Measurements from ENCODE around the gene AGO3.
A peak's percentile ranks its signal among the peaks of the same experiment; 100 is the strongest.

Gene AGO3

DNA sequence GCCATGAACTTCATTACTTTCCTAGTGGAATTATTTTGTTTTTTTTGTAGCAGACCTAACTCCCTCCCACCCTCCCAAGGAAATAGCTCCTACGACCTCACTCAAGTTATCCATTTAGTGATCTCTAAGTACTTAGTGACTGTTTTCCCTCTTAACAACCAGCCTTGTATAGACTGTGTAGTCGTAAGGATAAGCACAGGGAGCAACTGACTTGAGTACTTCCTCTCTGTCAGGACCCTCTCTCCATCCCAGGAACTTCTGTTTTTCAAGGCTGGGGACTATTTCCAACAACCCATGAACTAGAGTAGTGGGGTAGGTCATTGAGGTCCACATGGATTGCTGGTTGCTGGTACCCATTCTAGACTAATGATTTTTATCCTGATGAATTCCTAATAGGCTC, 46.0 kb upstream of the AGO3 start:
- no peaks in the 10 kb centered on the region for H3K36me3 ChIP-seq (ENCODE audit: control insufficient read depth, insufficient read depth, low read length)
- no CpG with 5 or more reads among the region's 2 CpGs for WGBS (ENCODE audit: extremely low coverage, insufficient coverage, low lambda C conversion rate)
- no peak overlapping the region for H2BK5ac ChIP-seq (ENCODE audit: low read length)
- H3K23ac ChIP-seq (ENCODE audit: low read length) = no peak overlapping the region
- H3K56ac ChIP-seq (ENCODE audit: low read length) = no peak overlapping the region
- no peak overlapping the region for H2BK120ac ChIP-seq (ENCODE audit: low read depth, low read length)
- DNase-seq = peak; percentile 56
- H3K4me2 ChIP-seq (ENCODE audit: low read length) = no peak overlapping the region
- H2AK5ac ChIP-seq (ENCODE audit: low read length) = no peak overlapping the region
- H2BK15ac ChIP-seq (replicated peaks; ENCODE audit: low read depth) = no peak overlapping the region
- no peak overlapping the region for H4K8ac ChIP-seq (ENCODE audit: low read depth, low read length)
- H3K79me2 ChIP-seq (ENCODE audit: control insufficient read depth, insufficient read depth, low read length) = peaks cover 48% of the 10 kb centered on the region
- H3K18ac ChIP-seq (ENCODE audit: low read length) = no peak overlapping the region
- H3K79me1 ChIP-seq (ENCODE audit: low read length) = peaks cover 13% of the 10 kb centered on the region
- peak overlapping the region; percentile 3 for H3K9ac ChIP-seq (ENCODE audit: low read length)
- no peak overlapping the region for H3K4ac ChIP-seq (ENCODE audit: low read depth, low read length)
- no peak overlapping the region for H3K4me3 ChIP-seq (ENCODE audit: low read length)
- H3K27me3 ChIP-seq (ENCODE audit: insufficient read depth, low read length, poor library complexity) = no peaks in the 10 kb centered on the region
- H4K5ac ChIP-seq (ENCODE audit: low read length) = no peak overlapping the region
- H3K4me1 ChIP-seq (ENCODE audit: control insufficient read depth, low read depth, low read length) = peaks cover 25% of the 10 kb centered on the region
- no peak overlapping the region for H3K27ac ChIP-seq (ENCODE audit: low read depth, low read length)

DNA sequence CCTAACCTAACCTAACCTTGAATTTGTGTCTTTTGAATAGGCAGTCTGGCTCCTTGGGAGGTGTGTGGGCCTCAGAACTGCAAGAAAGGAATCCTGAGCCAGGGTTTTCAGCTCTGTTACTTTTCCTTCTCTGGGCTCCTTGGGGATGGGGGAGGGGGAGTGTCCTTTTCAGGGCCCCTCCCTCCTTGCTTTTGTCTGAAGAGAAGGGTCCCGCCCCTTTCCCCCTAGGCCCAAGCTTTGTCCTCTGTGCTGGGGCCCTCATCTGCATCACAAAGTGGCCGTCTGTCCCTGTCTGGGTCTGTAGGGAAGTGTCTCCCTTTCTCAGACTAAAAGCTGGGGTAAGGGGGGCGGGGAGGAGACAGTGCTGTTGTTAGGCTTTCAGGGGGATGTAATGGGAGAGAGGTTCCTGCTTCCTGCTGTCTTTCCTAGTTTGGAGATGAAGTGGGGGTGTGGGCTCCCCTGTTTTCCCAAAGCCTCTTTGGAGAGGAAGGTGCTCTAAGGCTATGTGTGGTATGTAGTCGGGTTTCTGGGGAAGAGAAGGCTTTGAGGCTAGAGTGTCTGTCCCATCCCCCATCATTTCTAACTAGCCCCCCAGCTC, 44.8 kb upstream of the AGO3 start:
- peak; percentile 98 for DNase-seq
- Histone ChIP-seq H3K4me3 (ENCODE audit: low read length) (no peak overlapping the region), H3K27ac (ENCODE audit: low read depth, low read length) (peak overlapping the region; percentile 86)

DNA sequence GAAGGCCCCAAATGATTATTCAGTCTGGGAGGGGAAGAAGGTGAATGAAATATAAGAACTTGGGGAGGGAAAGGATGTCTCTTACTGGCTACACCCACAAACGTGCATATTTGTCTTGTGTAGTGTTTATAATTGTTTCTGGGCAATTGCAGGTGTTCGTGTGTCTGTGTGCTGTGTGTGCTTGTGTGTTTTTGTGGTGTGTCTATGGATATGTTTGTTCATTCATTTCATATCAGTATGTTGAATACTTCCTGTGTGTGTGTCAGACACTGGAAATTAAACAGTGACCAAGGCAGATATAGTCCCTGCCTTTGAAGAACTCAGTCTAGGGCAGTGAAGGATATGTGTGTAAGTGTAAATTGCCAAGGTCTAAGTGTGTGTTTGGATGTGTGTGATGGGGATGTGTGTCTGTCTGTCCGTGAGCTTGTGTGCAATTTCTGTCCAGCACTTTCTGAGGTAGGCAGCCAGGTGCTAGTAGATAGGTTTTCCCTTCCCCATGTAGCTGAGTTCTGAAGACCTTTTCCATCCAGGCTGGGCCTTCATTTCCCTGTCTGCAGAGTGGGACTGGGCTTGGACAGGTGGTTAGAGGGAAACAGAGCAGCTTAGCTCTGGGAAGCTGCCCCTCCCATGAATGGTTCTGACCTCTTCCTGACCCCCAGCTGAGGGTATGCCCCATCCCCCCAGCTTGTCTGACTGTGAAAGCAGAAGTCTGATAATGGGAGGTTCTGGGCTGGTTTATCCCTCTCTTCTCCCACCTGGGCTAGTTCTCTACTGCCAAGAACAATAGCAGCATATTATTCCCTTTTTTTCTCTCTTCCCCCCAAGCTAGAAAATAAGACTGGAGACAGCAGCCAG, 44.1 kb upstream of the AGO3 start:
- DNase-seq = peak; percentile 55

More for the DNA sequence above, 44.8 kb upstream of the AGO3 start:
- Histone ChIP-seq H2AK5ac (ENCODE audit: low read length) (peak overlapping the region; percentile 67), H3K9ac (ENCODE audit: low read length) (peak overlapping the region; percentile 65), H3K79me1 (ENCODE audit: low read length) (peaks cover 13% of the 10 kb centered on the region), H3K4me2 (ENCODE audit: low read length) (peak overlapping the region; percentile 61), H3K79me2 (ENCODE audit: control insufficient read depth, insufficient read depth, low read length) (peaks cover 48% of the 10 kb centered on the region), H3K27me3 (ENCODE audit: insufficient read depth, low read length, poor library complexity) (no peaks in the 10 kb centered on the region), H2BK120ac (ENCODE audit: low read depth, low read length) (no peak overlapping the region), H2BK15ac (replicated peaks; ENCODE audit: low read depth) (no peak overlapping the region), H4K5ac (ENCODE audit: low read length) (no peak overlapping the region), H4K8ac (ENCODE audit: low read depth, low read length) (no peak overlapping the region), H3K36me3 (ENCODE audit: control insufficient read depth, insufficient read depth, low read length) (no peaks in the 10 kb centered on the region), H3K18ac (ENCODE audit: low read length) (no peak overlapping the region), H3K4ac (ENCODE audit: low read depth, low read length) (peak overlapping the region; percentile 66), H3K56ac (ENCODE audit: low read length) (peak overlapping the region; percentile 86), H2BK5ac (ENCODE audit: low read length) (peak overlapping the region; percentile 9), H3K23ac (ENCODE audit: low read length) (no peak overlapping the region), H3K4me1 (ENCODE audit: control insufficient read depth, low read depth, low read length) (peaks cover 25% of the 10 kb centered on the region)
- no CpG with 5 or more reads among the region's 4 CpGs for WGBS (ENCODE audit: extremely low coverage, insufficient coverage, low lambda C conversion rate)

DNA sequence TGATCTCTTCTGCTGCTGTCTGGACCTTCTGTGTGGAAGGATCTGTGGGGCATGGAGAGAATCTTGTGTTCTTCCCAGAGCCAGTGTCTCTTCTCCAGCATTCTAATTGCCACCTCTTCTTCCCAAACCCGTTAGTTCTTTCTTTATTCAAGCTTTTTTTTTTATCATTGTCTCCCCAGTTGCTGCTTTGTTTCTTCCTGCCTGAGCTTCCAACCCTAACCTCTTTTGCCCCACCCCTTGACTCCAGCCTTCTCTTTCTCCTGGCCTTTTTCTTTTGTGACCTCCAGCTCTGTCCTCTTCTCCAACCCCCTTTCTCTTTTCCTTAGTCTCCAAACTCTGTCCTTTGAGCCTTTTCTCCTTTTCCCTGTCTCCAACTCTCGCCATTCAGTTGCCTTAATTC, 43.4 kb upstream of the AGO3 start:
- no peaks in the 10 kb centered on the region for H3K27me3 ChIP-seq (ENCODE audit: insufficient read depth, low read length, poor library complexity)
- peak overlapping the region; percentile 20 for H2BK5ac ChIP-seq (ENCODE audit: low read length)
- DNase-seq = no peak
- WGBS (ENCODE audit: extremely low coverage, insufficient coverage, low lambda C conversion rate) = no CpG with 5 or more reads among the region's 2 CpGs
- H3K79me1 ChIP-seq (ENCODE audit: low read length) = peaks cover 13% of the 10 kb centered on the region
- no peak overlapping the region for H4K8ac ChIP-seq (ENCODE audit: low read depth, low read length)
- H3K79me2 ChIP-seq (ENCODE audit: control insufficient read depth, insufficient read depth, low read length) = peaks cover 52% of the 10 kb centered on the region
- H3K9ac ChIP-seq (ENCODE audit: low read length) = peak overlapping the region; percentile 65
- no peak overlapping the region for H3K23ac ChIP-seq (ENCODE audit: low read length)
- H3K18ac ChIP-seq (ENCODE audit: low read length) = peak overlapping the region; percentile 69
- H4K5ac ChIP-seq (ENCODE audit: low read length) = no peak overlapping the region
- H2AK5ac ChIP-seq (ENCODE audit: low read length) = peak overlapping the region; percentile 60
- peaks cover 2% of the 10 kb centered on the region for H3K36me3 ChIP-seq (ENCODE audit: control insufficient read depth, insufficient read depth, low read length)
- H3K27ac ChIP-seq (ENCODE audit: low read depth, low read length) = peak overlapping the region; percentile 16
- H3K4me2 ChIP-seq (ENCODE audit: low read length) = peak overlapping the region; percentile 61
- H2BK120ac ChIP-seq (ENCODE audit: low read depth, low read length) = no peak overlapping the region
- no peak overlapping the region for H3K4me3 ChIP-seq (ENCODE audit: low read length)
- H3K56ac ChIP-seq (ENCODE audit: low read length) = peak overlapping the region; percentile 86
- H3K4me1 ChIP-seq (ENCODE audit: control insufficient read depth, low read depth, low read length) = peaks cover 25% of the 10 kb centered on the region
- H3K4ac ChIP-seq (ENCODE audit: low read depth, low read length) = no peak overlapping the region
- H2BK15ac ChIP-seq (replicated peaks; ENCODE audit: low read depth) = no peak overlapping the region

More for the DNA sequence above, 44.1 kb upstream of the AGO3 start:
- H3K4me3 ChIP-seq (ENCODE audit: low read length) = no peak overlapping the region
- peaks cover 25% of the 10 kb centered on the region for H3K4me1 ChIP-seq (ENCODE audit: control insufficient read depth, low read depth, low read length)
- no peak overlapping the region for H4K8ac ChIP-seq (ENCODE audit: low read depth, low read length)
- H3K79me2 ChIP-seq (ENCODE audit: control insufficient read depth, insufficient read depth, low read length) = peaks cover 50% of the 10 kb centered on the region
- no peak overlapping the region for H2BK15ac ChIP-seq (replicated peaks; ENCODE audit: low read depth)
- WGBS (ENCODE audit: extremely low coverage, insufficient coverage, low lambda C conversion rate) = no CpG with 5 or more reads among the region's 3 CpGs
- no peak overlapping the region for H4K5ac ChIP-seq (ENCODE audit: low read length)
- H3K36me3 ChIP-seq (ENCODE audit: control insufficient read depth, insufficient read depth, low read length) = no peaks in the 10 kb centered on the region
- peak overlapping the region; percentile 69 for H3K18ac ChIP-seq (ENCODE audit: low read length)
- H3K27ac ChIP-seq (ENCODE audit: low read depth, low read length) = peak overlapping the region; percentile 80
- H3K4ac ChIP-seq (ENCODE audit: low read depth, low read length) = peak overlapping the region; percentile 66
- peak overlapping the region; percentile 86 for H3K56ac ChIP-seq (ENCODE audit: low read length)
- peak overlapping the region; percentile 20 for H2BK5ac ChIP-seq (ENCODE audit: low read length)
- H3K4me2 ChIP-seq (ENCODE audit: low read length) = peak overlapping the region; percentile 61
- H3K23ac ChIP-seq (ENCODE audit: low read length) = peak overlapping the region; percentile 15
- peaks cover 13% of the 10 kb centered on the region for H3K79me1 ChIP-seq (ENCODE audit: low read length)
- no peak overlapping the region for H2BK120ac ChIP-seq (ENCODE audit: low read depth, low read length)
- H2AK5ac ChIP-seq (ENCODE audit: low read length) = peak overlapping the region; percentile 98
- H3K9ac ChIP-seq (ENCODE audit: low read length) = peak overlapping the region; percentile 65
- H3K27me3 ChIP-seq (ENCODE audit: insufficient read depth, low read length, poor library complexity) = no peaks in the 10 kb centered on the region

DNA sequence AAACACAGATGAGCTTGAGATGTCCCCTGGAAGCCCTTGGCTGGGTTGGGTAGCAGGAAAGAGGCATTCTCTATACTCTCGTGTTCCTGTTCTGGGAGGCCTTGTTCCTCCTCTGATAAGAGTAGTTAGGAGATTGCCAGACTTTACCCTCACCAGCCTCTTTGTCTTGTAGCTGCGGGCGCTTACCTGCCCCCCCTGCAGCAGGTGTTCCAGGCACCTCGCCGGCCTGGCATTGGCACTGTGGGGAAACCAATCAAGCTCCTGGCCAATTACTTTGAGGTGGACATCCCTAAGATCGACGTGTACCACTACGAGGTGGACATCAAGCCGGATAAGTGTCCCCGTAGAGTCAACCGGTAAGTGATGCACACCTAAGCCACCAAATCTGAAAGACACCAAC, 42.6 kb upstream of the AGO3 start:
- no peak overlapping the region for H3K4ac ChIP-seq (ENCODE audit: low read depth, low read length)
- no peak overlapping the region for H2BK15ac ChIP-seq (replicated peaks; ENCODE audit: low read depth)
- peaks cover 25% of the 10 kb centered on the region for H3K4me1 ChIP-seq (ENCODE audit: control insufficient read depth, low read depth, low read length)
- DNase-seq = no peak
- H4K5ac ChIP-seq (ENCODE audit: low read length) = no peak overlapping the region
- no peak overlapping the region for H3K18ac ChIP-seq (ENCODE audit: low read length)
- no peak overlapping the region for H3K4me2 ChIP-seq (ENCODE audit: low read length)
- H3K4me3 ChIP-seq (ENCODE audit: low read length) = no peak overlapping the region
- H3K79me1 ChIP-seq (ENCODE audit: low read length) = peaks cover 15% of the 10 kb centered on the region
- H3K23ac ChIP-seq (ENCODE audit: low read length) = no peak overlapping the region
- H3K27ac ChIP-seq (ENCODE audit: low read depth, low read length) = no peak overlapping the region
- no peak overlapping the region for H2BK5ac ChIP-seq (ENCODE audit: low read length)
- no peak overlapping the region for H3K9ac ChIP-seq (ENCODE audit: low read length)
- H3K79me2 ChIP-seq (ENCODE audit: control insufficient read depth, insufficient read depth, low read length) = peaks cover 51% of the 10 kb centered on the region
- no peak overlapping the region for H2BK120ac ChIP-seq (ENCODE audit: low read depth, low read length)
- H3K56ac ChIP-seq (ENCODE audit: low read length) = no peak overlapping the region
- WGBS (ENCODE audit: extremely low coverage, insufficient coverage, low lambda C conversion rate) = no CpG with 5 or more reads among the region's 11 CpGs
- no peaks in the 10 kb centered on the region for H3K27me3 ChIP-seq (ENCODE audit: insufficient read depth, low read length, poor library complexity)
- H2AK5ac ChIP-seq (ENCODE audit: low read length) = no peak overlapping the region
- no peak overlapping the region for H4K8ac ChIP-seq (ENCODE audit: low read depth, low read length)
- peaks cover 5% of the 10 kb centered on the region for H3K36me3 ChIP-seq (ENCODE audit: control insufficient read depth, insufficient read depth, low read length)

Measured in mesendoderm (in vitro differentiated cells).